GM04503 (cell line): ENCODE data around the gene HFE.

ENCODE experiments used
- DNase-seq: peaks from one replicate; pipeline ENCODE4 v3.0.0-alpha.2; 2012; ENCODE audit warnings: low read depth

The HFE gene

GRCh38 chr6:26136321-26136720, 49.1 kb downstream of the HFE start:
- no peak for DNase-seq

- no peak for DNase-seq
Measured at GRCh38 chr6:26140254-26140966, 53.2 kb downstream of the HFE start.

- DNase-seq = no peak
Measured at GRCh38 chr6:26140967-26141294, 53.7 kb downstream of the HFE start.

- DNase-seq = no peak
Measured at GRCh38 chr6:26141378-26141904, 54.2 kb downstream of the HFE start.

- DNase-seq = no peak
Measured at GRCh38 chr6:26142026-26142425, 54.8 kb downstream of the HFE start.
